Activated naive CD8-positive, alpha-beta T cell treated with anti-CD3 and anti-CD28 coated beads, Interleukin-2, amount 50 U/mL, for 24 hours (primary cell): ENCODE data around the gene IQCM.
"Not testable (repeated sequence)": the region's sequence is repeated elsewhere in the genome, so short reads cannot be mapped to it uniquely, and the experiment has no call there.

ENCODE experiments used
- ATAC-seq: fragments of 150-1000 bp; cut with Tn5 transposase; one replicate; pipeline ENCODE4 v1.10.0; 2021
- DNase-seq: peaks from one replicate; pipeline ENCODE4 v3.0.0; 2021
- H3K27ac Mint-ChIP-seq: one replicate; pipeline ENCODE4 v1.8.0; 2021; ENCODE audit warnings: mild to moderate bottlenecking, mixed read lengths
- H3K27me3 Mint-ChIP-seq: one replicate; pipeline ENCODE4 v1.8.0; 2021; ENCODE audit warnings: mixed read lengths
- H3K36me3 Mint-ChIP-seq: one replicate; pipeline ENCODE4 v1.8.0; 2021; ENCODE audit warnings: low read depth, mixed read lengths
- H3K4me1 Mint-ChIP-seq: one replicate; pipeline ENCODE4 v1.8.0; 2021; ENCODE audit warnings: mixed read lengths
- H3K4me3 Mint-ChIP-seq: one replicate; pipeline ENCODE4 v1.8.0; 2021; ENCODE audit warnings: mild to moderate bottlenecking, moderate library complexity, mixed read lengths
- H3K9me3 Mint-ChIP-seq: one replicate; pipeline ENCODE4 v1.8.0; 2021; ENCODE audit warnings: mixed read lengths

Gene IQCM

GRCh38 chr4:149531861-149532260 lies 283.8 kb downstream of the IQCM start:
- H3K27me3 Mint-ChIP-seq: no peaks in the 10 kb centered on the region
- H3K4me1 Mint-ChIP-seq: no peaks in the 10 kb centered on the region
- H3K4me3 Mint-ChIP-seq: no peak overlapping the region
- DNase-seq (no peak), ATAC-seq (no peak)
- H3K27ac Mint-ChIP-seq: no peak overlapping the region
- H3K9me3 Mint-ChIP-seq: peaks cover 8% of the 10 kb centered on the region
- H3K36me3 Mint-ChIP-seq: no peaks in the 10 kb centered on the region

GRCh38 chr4:149523039-149523438 lies 292.6 kb downstream of the IQCM start:
- no peaks in the 10 kb centered on the region for H3K36me3 Mint-ChIP-seq
- no peaks in the 10 kb centered on the region for H3K4me1 Mint-ChIP-seq
- no peak overlapping the region for H3K27ac Mint-ChIP-seq
- no peak overlapping the region for H3K4me3 Mint-ChIP-seq
- DNase-seq: no peak
- H3K27me3 Mint-ChIP-seq: no peaks in the 10 kb centered on the region
- no peak for ATAC-seq
- peaks cover 3% of the 10 kb centered on the region for H3K9me3 Mint-ChIP-seq

- Mint-ChIP-seq H3K4me3 (no peak overlapping the region), H3K36me3 (no peaks in the 10 kb centered on the region), H3K27ac (no peak overlapping the region), H3K9me3 (peaks cover 9% of the 10 kb centered on the region), H3K4me1 (no peaks in the 10 kb centered on the region), H3K27me3 (no peaks in the 10 kb centered on the region)
- ATAC-seq (no peak), DNase-seq (no peak)
Observed at GRCh38 chr4:149521611-149522425, 293.8 kb downstream of the IQCM start.

DNA sequence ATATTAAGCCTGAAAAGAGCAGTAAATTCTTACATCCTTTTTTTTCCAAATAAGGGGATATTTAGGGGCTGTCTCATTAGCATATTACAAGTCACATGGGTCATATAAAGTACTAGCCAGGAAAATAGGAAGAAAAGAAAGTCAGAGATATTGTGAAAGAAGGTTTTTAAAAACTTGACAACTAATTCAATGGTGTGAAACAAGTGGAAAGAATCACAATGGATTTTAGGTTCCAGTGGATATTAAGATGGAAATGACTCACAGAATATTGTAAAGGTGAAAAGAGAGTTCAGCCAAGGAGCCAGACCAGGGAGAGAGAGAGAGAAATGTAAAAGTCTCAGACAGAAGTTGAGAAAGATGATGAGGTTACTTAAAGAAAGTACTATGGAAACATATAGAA lies 297.2 kb downstream of the IQCM start:
- Mint-ChIP-seq H3K27me3 (no peaks in the 10 kb centered on the region), H3K9me3 (peaks cover 13% of the 10 kb centered on the region), H3K27ac (no peak overlapping the region), H3K4me1 (no peaks in the 10 kb centered on the region), H3K36me3 (no peaks in the 10 kb centered on the region), H3K4me3 (no peak overlapping the region)
- DNase-seq: no peak
- ATAC-seq: no peak

GRCh38 chr4:149513081-149513480 lies 302.6 kb downstream of the IQCM start:
- Mint-ChIP-seq H3K27me3 (no peaks in the 10 kb centered on the region), H3K27ac (no peak overlapping the region), H3K4me1 (no peaks in the 10 kb centered on the region), H3K4me3 (no peak overlapping the region), H3K36me3 (no peaks in the 10 kb centered on the region), H3K9me3 (peaks cover 23% of the 10 kb centered on the region)
- DNase-seq (no peak), ATAC-seq (no peak)

- no peak for ATAC-seq
- H3K4me1 Mint-ChIP-seq: no peaks in the 10 kb centered on the region
- H3K27me3 Mint-ChIP-seq: no peaks in the 10 kb centered on the region
- H3K27ac Mint-ChIP-seq: no peak overlapping the region
- H3K9me3 Mint-ChIP-seq: peaks cover 23% of the 10 kb centered on the region
- no peak overlapping the region for H3K4me3 Mint-ChIP-seq
- DNase-seq: no peak
- H3K36me3 Mint-ChIP-seq: no peaks in the 10 kb centered on the region
Observed at GRCh38 chr4:149512501-149512900, 303.1 kb downstream of the IQCM start.

DNA sequence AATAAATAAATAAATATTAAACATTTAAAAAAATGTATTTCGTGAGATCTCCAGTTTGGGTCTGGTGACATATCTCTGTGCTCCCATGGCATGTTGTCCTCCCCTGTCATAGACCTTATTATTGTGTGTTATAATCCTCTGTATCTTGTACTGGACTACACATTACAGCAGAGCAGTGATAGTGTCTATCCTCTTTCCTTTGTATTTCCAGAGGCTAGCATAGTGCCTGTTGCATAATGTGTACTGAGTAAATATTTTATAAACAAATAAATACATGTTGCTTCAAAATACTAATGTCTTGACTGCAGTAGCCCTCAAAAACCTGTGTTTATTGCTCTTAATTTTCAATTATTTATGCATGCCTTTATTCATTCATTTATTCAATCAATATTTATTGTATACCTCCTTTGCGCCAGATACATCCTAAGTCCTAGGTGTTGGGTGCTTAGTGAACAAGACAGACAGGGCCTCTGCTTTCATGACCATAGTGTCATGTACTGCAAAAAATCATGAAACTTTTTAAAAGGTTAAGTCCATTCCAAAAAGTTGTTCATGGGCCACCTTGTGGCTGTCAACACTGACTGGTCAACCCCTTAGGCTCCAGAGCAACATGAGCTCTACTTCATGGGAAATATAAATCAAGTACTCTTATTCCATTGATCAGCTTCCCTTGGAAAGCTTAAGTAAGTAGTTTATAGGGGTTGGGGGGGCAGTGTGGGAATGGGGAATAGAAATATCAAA lies 303.9 kb downstream of the IQCM start:
- H3K27ac Mint-ChIP-seq: no peak overlapping the region
- peaks cover 16% of the 10 kb centered on the region for H3K9me3 Mint-ChIP-seq
- no peaks in the 10 kb centered on the region for H3K36me3 Mint-ChIP-seq
- DNase-seq: no peak
- no peak for ATAC-seq
- no peak overlapping the region for H3K4me3 Mint-ChIP-seq
- no peaks in the 10 kb centered on the region for H3K27me3 Mint-ChIP-seq
- no peaks in the 10 kb centered on the region for H3K4me1 Mint-ChIP-seq

GRCh38 chr4:149507309-149507708 lies 308.3 kb downstream of the IQCM start:
- H3K27me3 Mint-ChIP-seq, H3K4me3 Mint-ChIP-seq, H3K4me1 Mint-ChIP-seq, H3K27ac Mint-ChIP-seq, ATAC-seq, H3K36me3 Mint-ChIP-seq, DNase-seq: not testable (repeated sequence)
- peaks cover 13% of the 10 kb centered on the region for H3K9me3 Mint-ChIP-seq

DNA sequence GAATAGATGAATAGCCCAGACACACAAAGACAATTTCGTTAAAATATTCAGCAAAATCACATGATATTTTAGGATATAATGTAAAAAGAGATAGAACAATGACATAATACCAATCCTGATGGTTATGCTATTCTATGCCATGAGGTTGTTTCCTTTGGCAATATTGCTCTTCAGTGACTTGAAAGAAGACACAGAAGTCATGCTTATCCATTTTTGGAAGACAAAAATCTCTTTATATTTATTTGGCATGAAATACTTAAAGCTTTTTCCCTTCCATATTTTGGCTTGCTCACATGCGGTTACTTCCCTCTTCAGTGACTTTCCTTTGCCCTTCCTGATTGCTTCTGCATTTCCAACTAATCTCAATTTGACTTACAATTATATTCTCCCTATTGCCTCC lies 314.8 kb downstream of the IQCM start:
- Mint-ChIP-seq H3K27me3 (no peaks in the 10 kb centered on the region), H3K27ac (no peak overlapping the region), H3K4me1 (no peaks in the 10 kb centered on the region), H3K9me3 (no peaks in the 10 kb centered on the region), H3K36me3 (no peaks in the 10 kb centered on the region), H3K4me3 (no peak overlapping the region)
- no peak for ATAC-seq
- DNase-seq: no peak

GRCh38 chr4:149499726-149500125 lies 315.9 kb downstream of the IQCM start:
- no peak overlapping the region for H3K4me3 Mint-ChIP-seq
- ATAC-seq: no peak
- no peak overlapping the region for H3K27ac Mint-ChIP-seq

DNA sequence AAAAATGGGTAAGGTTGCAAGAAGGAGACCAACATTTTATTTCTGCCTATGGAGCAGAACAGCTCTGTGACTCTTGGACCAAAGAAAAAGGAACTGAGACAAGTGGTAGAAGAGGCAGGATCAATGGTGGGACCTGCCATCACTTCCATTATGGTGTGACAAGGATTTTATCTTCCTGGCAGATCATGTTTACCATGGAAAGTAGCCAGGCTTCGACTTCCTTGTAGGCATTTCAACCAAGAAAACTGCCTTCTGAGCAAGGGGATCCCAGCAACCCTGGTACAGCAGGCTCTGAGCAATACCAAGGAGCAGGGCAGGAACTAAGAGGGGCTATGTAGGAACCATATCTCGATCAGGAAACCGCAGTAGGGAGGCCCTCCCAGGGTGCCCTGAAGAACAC lies 317.4 kb downstream of the IQCM start:
- Mint-ChIP-seq H3K36me3 (no peaks in the 10 kb centered on the region), H3K4me1 (no peaks in the 10 kb centered on the region), H3K27ac (no peak overlapping the region), H3K4me3 (no peak overlapping the region), H3K9me3 (no peaks in the 10 kb centered on the region), H3K27me3 (no peaks in the 10 kb centered on the region)
- DNase-seq (no peak), ATAC-seq (no peak)

More at GRCh38 chr4:149499726-149500125, 315.9 kb downstream of the IQCM start:
- H3K9me3 Mint-ChIP-seq: no peaks in the 10 kb centered on the region
- H3K4me1 Mint-ChIP-seq: no peaks in the 10 kb centered on the region
- no peaks in the 10 kb centered on the region for H3K36me3 Mint-ChIP-seq
- H3K27me3 Mint-ChIP-seq: no peaks in the 10 kb centered on the region
- DNase-seq: no peak

DNA sequence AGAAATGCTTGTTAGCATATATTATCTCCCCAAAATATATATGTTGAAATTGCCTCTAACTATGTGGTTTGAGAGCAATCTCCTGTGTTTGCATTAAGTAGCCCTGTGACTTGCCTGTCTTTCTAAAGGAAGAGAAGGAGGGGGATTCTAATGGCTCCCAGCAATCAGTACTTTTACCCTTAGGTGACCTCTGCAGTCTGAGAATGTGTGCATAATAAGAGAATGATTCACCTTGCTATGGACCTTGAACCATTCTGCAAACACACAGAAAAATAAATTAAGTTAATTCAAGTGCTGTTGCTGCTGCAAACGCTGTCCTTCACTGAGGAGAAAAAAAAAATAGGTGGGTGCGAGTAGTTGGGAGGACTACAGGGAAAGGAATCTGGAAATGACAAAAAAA lies 322.2 kb downstream of the IQCM start:
- Mint-ChIP-seq H3K27me3 (no peaks in the 10 kb centered on the region), H3K36me3 (no peaks in the 10 kb centered on the region), H3K9me3 (no peaks in the 10 kb centered on the region), H3K4me1 (no peaks in the 10 kb centered on the region), H3K27ac (no peak overlapping the region), H3K4me3 (no peak overlapping the region)
- ATAC-seq (no peak), DNase-seq (no peak)

DNA sequence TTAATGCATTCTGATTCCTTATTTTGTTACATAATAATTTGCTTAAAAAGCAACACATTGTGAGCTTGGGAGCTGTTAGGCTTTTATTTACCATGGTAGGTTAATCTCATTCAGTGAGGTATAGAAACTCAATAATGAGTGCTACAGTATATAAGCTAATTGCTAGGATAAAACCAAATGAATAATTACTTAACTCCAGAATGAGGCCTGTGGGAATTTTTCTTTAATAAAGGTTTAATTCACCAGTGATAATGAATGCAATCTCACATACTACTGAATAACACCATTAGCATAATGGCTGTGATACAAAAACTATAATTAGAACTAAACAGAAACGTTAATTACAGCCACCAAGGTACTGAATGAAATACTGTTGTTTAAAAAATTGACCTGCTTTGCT lies 326.3 kb downstream of the IQCM start:
- Mint-ChIP-seq H3K4me1 (no peaks in the 10 kb centered on the region), H3K27me3 (no peaks in the 10 kb centered on the region), H3K4me3 (no peak overlapping the region), H3K9me3 (peaks cover 3% of the 10 kb centered on the region), H3K27ac (no peak overlapping the region), H3K36me3 (no peaks in the 10 kb centered on the region)
- no peak for ATAC-seq
- no peak for DNase-seq

DNA sequence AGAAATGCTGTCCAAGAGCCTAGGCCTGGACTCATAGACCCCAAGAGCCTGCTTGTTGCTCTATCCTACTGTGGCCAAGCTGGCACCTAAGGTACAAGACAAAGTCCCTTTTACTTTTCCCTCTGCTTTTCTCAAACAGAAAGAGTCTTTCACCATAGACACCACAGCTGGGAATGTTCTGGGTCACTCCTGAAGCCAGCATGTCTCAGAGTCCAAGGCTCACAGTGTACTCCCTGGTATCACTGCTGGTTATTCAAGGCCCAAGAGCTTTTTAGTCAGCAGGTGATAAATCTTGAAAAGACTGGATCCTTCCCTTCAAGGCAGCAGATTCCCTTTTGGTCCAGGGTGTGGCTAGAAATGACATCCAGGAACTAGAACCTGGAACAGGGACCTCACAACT lies 328.8 kb downstream of the IQCM start:
- Mint-ChIP-seq H3K36me3 (no peaks in the 10 kb centered on the region), H3K9me3 (peaks cover 3% of the 10 kb centered on the region), H3K27ac (no peak overlapping the region), H3K4me1 (no peaks in the 10 kb centered on the region), H3K4me3 (no peak overlapping the region), H3K27me3 (no peaks in the 10 kb centered on the region)
- DNase-seq: no peak
- ATAC-seq: no peak

DNA sequence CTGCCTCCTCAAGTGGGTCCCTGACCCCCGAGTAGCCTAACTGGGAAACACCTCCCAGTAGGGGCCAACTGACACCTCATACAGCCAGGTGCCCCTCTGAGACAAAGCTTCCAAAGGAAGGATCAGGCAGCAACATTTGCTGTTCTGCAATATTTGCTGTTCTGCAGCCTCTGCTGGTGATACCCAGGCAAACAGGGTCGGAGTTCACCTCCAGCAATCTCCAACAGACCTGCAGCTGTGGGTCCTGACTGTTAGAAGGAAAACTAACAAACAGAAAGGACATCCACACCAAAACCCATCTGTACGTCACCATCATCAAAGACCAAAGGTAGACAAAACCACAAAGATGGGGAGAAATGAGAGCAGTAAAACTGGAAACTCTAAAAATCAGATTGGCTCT lies 347.0 kb downstream of the IQCM start:
- not testable (repeated sequence) for H3K36me3 Mint-ChIP-seq

More for the DNA sequence above, 347.0 kb downstream of the IQCM start:
- DNase-seq, H3K4me1 Mint-ChIP-seq, H3K27ac Mint-ChIP-seq, H3K27me3 Mint-ChIP-seq, ATAC-seq, H3K4me3 Mint-ChIP-seq: not testable (repeated sequence)
- H3K9me3 Mint-ChIP-seq: peaks cover 20% of the 10 kb centered on the region
